ENCODE results near the gene PPP1R2B.
"Not testable (repeated sequence)": the region's sequence is repeated elsewhere in the genome, so short reads cannot be mapped to it uniquely, and the experiment has no call there.

The PPP1R2B gene

GRCh38 chr5:156850206-156850751 is at the start of gene PPP1R2B:
PPP1R2B (plus strand) TSS chr5:156850295; CDS start chr5:156850563, 268 bp downstream.
- DNase-seq = no peak

DNA sequence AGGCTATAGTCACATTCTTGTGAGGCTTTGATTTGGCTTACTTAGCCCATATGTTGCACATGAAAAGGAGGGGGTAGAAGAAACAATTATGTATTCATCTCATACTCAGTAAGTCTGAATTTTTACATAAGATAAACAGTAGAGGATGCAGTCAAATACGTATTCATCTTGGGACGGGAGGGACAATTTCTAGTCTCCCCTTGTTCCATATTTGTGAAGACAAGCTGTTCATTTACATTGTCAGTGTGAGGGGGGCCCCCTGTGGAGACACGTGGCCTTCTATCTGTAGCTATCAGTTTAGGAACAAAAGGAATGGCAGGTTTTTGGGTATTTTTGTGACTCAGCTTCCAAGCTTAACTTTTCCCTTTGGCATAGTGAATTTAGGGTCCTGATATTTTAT is 49.2 kb upstream of the PPP1R2B start:
- no peak for DNase-seq

DNA sequence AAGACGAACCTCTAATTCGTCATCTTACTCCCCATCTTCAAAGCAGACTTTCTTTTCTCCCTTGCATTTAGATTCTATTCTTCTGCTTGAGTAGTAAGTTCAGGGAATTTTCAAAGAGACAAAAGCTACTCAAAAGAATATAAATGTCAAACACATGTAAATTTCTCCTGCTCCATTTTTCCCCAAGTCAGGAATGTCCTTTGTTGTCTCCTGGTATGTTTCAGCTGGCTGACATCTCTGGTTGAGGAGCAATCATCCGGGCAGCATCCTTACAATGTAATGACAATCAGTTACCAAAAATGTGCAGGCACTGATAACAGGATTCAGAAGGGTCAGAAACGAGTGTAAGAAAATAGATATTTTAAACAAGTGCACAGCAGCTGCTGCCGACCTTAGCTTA is 47.6 kb upstream of the PPP1R2B start:
- DNase-seq = no peak

DNA sequence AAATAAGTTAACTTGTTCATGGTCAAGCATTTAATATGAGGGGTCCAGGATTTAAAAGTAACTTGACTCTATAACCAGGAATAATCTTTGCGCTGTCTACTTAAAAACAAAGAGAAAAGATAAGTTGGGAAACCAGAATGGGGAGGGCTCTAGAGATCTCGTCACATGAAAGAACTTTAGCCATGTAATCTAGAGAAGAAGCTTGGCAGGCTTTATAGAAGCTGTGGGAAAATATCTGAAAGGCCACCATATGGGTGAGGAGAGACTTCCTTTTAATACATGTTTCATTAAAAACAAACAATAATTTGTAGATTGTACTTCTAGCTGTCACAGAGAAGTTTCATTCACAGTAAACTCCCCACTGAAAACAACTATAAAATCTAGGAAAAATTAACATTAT is 46.7 kb upstream of the PPP1R2B start:
- no peak for DNase-seq

- DNase-seq = no peak
Measured at GRCh38 chr5:156812959-156813358, 37.1 kb upstream of the PPP1R2B start.

- DNase-seq = no peak
Measured at GRCh38 chr5:156815988-156816599, 34.0 kb upstream of the PPP1R2B start.

DNA sequence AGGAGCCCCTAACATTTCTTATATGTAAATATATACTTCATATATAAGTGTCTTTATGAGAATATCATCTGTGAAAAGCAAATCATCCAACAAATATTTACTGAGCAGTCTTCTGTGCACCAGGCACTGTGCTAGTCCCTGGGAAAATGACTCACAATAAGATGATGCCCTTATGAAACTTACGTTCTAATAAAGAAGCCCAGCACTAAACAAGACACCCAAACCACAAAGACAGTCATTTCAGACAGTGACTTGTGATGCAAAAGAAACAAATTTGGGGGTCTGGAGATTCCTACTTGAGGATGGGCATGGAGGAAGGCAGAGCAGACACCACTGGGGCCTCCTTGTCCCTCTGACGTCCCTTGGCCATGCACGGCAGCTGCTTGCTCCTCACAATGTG is 30.6 kb upstream of the PPP1R2B start:
- DNase-seq = no peak

DNA sequence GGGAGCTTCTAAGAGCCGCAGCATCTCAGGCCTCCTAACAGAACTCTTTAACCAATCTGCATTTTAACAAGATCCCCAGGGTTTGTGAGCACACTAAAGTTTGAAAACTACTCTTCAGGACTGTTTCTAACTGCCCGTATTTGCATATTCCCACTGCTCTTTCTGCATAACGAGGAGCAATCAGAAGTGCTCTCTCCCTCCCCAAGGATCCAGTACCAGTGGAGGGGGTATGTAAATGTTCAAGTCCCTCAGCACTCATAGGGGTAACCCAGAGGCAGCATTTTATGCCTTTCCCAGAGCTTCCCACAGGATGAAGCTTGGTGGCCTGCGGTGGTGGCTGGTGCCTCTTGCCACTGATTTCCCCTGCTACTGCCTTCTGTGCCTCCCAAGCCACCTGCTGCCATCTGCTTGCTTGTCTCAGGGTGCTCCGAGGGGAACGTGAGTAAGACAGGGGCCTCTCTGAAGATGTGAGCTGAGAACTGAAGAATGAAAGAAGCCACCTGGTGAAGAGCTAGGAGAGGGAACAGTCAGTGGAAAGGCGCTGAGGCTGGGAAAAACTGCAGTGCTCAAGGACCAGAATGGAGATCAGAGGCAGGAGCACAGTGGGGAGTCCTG is 30.0 kb upstream of the PPP1R2B start:
- DNase-seq = no peak

DNA sequence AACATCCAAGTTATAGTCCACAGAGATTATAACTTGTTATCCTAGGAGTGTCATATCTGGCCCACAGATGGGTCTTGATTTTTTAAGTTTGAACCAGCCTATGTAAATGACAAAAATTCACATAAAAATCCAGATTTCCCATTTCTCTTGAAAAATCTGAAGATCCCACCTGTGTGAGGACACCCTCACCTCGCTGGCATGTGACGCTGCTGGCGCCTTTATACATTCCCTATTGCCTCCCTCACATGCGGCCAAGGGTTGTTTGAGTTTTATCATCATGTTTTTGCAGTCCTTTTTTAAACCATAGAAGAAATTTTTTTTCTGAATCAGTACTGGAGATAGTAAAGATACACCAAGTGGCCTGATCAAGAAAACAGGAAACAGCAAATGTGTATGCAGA is 25.9 kb upstream of the PPP1R2B start:
- DNase-seq = no peak

DNA sequence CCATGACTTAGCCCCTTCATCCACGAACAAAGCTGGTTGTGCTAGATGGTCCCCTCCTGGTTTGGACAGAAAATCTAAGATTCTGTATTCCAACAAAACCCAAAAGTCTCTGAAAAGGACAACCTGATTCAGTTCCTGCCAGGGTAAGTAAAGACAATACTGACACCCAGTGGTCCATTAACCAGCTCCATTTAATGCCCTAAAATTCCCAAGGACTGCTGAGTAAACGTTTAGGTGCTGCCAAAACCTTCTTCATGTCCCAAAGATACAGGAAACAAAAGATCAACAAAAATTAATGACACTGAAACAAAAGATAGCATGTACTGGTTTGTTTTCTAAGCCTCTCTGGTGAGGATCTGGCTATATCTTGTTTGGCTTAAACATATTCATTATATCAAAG is 25.3 kb upstream of the PPP1R2B start:
- DNase-seq = no peak

DNA sequence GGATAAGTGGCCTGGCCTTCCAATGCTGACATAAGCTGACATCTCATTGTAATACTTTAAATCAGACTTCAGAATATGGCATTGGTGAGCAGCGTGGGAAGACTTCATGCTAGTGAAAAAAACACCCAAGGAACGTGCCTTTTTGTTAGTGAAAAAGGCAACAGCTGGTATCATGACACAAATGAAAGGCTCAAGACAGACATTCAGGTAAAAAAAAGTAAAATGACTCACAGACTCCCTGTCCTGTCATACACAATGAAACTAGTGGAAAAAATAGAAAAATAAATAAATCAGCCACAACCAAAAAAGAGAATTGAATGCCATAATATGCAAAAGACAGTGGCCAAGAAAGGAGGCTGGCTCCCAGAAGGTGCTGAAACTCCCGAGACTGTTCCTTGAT is 24.4 kb upstream of the PPP1R2B start:
- DNase-seq = no peak

DNA sequence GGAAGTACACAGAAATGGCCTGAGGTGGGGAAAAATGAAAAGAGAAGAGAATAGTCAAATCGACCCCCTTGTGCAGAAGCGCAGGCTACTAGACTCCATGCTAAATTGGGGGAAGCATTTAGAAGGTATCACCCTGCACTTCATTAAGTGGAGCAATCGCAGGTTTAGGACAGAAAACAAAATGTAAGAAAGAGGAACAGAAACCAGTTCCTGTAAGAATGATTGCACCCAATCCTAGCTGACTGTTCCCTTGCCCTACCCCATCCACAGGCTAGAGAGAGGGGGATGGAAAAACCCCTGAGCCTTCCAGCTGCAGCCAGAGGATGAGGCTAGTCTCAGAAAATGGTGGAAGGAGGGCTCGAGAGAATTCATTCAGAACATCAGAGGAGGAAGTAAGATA is 23.9 kb upstream of the PPP1R2B start:
- no peak for DNase-seq

DNA sequence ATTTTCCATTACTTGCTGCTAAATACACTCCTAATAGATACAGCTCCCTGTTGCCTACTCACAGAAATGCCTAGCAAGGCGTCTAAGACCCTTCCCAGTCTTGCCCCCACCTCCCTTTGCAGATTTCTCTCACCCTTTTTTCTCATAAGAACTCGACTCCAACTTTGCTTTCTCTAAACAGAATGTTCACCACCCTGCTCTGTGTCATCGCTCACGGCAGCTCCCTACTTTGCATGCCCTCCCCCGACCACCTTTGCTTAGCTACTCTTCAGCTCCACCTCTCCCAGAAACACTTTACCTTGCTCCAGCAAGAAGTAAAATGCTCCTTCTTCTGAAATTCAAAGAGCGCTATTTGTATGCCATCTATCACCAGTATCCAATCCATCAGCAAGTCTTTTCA is 15.2 kb upstream of the PPP1R2B start:
- DNase-seq = no peak

DNA sequence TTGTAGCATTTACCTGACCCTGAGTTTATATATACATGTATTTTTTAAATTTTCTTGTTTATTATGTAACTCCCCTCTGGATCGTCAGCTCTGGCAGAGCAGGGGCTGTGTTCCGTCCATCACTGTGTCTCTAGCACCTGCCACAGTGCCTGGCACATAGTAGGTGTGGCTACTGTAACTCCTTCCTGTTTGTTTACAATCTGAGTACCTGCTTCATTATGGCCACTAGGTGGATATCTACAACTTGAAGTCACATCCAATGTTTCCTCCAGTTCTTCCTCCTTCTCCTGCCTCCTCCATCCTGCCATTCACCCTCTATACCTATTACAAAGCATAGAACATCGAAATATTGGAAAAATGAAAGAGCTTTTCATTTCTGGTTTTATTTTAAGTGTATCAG is 14.2 kb upstream of the PPP1R2B start:
- no peak for DNase-seq

DNA sequence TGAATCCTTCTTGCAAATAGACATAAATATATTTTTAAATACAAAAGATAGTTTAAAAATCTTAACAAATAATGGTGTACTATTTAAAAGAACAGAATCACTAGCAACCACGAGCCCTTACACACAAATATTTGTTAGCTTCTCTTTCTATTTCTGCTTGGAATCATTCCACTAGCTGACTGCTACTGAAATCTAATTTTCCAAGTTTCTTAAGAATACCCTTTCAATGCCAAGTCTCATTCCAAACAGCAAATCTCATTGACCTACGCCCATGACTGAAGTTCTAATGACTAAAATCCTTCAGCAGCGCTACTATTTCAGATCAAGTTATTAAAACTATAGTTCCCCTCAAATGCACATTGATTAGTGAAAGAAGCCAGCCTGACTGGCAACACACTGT is 13.2 kb upstream of the PPP1R2B start:
- DNase-seq = no peak

DNA sequence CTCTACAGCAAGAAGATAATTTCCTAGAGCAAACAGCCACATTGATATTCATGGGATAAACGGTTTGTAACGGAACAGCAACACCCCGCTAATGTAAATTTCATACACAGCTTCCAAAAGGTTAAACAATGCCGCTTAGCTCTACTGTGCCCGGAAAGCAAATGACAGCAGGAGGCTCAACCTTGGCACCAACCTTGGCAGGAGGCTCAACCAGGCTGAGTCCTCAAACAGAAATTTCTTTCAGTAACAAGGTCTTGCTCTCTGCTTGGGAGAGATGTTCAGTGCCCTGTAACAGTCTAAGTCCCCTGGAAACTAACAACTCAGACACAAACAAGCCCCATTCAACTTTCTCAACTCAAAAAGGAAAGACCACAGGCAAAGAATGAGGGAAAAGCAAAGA is 11.1 kb upstream of the PPP1R2B start:
- DNase-seq = no peak

DNA sequence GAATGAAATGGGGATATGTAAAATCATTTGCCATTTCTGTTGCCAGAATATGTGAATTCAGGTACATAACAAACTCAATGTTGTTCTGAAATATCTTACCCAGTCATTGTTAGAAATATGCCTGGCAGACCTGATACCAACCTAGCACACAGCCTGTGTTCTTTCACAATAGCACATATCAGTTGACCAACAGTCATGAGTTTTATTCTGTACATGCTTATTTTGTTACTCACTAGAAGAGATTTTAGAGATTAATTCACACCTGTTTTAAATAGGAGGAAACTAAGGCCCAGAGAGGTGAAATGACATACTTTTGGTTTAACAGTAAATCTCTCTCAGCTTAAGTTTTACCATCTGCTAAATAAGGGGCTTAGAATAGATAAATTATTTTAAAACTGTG is 8.4 kb upstream of the PPP1R2B start:
- DNase-seq = no peak

- DNase-seq = no peak
Measured at GRCh38 chr5:156846914-156847313, 3.2 kb upstream of the PPP1R2B start.

- not testable (repeated sequence) for DNase-seq
Measured at GRCh38 chr5:156848447-156848846, 1.6 kb upstream of the PPP1R2B start.

DNA sequence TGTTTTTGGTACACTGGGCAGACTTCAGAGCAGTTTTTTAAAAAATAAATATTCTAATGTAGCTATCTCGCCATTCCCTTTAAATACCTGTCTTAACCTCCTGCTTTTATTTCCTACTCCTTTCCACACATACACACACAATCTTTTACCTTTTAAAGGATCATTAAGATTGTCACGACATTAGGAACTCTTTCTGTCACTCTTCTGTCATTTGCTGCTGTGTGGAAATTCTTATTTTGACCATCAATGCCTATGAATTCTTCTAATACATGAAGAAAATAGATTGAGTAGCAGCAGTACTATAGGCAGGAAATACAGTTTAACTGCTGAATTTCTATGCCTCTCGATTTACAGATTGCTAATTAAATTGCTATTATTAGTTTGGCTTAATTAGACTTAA is 1.8 kb downstream of the PPP1R2B start:
- DNase-seq = no peak

GRCh38 chr5:156853055-156853454 is 3.0 kb downstream of the PPP1R2B start:
- not testable (repeated sequence) for DNase-seq

- no peak for DNase-seq
Measured at GRCh38 chr5:156865427-156865826, 15.3 kb downstream of the PPP1R2B start.

GRCh38 chr5:156870498-156870839 is 20.4 kb downstream of the PPP1R2B start:
- no peak for DNase-seq

DNA sequence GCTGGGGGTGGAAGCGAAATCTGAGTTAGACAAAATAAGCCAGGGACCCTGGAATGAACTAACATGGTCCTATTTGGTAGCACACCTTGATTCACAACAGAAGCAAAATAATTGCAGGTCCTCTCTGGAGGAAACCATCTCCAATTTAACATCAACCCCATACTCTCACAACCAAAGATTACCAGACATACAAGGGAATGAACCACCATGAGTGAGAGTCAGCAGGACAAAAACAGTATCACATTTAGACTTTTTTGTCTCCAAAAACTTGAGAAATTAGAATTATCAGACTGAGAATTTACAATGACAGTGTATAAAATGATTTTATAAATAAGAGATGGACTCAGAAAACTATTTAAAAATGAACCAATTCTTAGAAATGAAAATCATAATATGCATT is 21.1 kb downstream of the PPP1R2B start:
- DNase-seq = no peak

GRCh38 chr5:156879665-156880285 is 29.7 kb downstream of the PPP1R2B start:
- DNase-seq = no peak

Measured in activated effector memory CD4-positive, alpha-beta T cell treated with anti-CD3 and anti-CD28 coated beads, Interleukin-2, amount 50 U/mL, for 16 hours (primary cell).